Transverse colon (tissue), 3 donors: ENCODE measurements around the gene CHMP5.

Experiments
- CTCF ChIP-seq, 5 experiments: fragments of 200-600 bp in 3 of 5; fragments of 450-650 bp in 2 of 5; sonication (generic) in 3 of 5; IDR thresholded peaks; 1 replicate in 2 of 5; 2 replicates in 3 of 5; pipeline ENCODE4 v1.5.1; 2016 to 2017; ENCODE audit warnings: antibody characterized with exemption in 5 of 5, inconsistent platforms in 3 of 5, mild to moderate bottlenecking in 2 of 5, moderate library complexity in 1 of 5
- POLR2A ChIP-seq: fragments of 450-650 bp; IDR thresholded peaks from one replicate; pipeline ENCODE4 v1.6.1; 2016; ENCODE audit warnings: antibody characterized with exemption, mild to moderate bottlenecking, moderate library complexity

- TF ChIP-seq CTCF (IDR thresholded peaks at IDR 0.05): no peak
- no peak for TF ChIP-seq POLR2A
These were observed 53.4 kb downstream of the CHMP5 start for GRCh38 chr9:33318225-33318624.
